Measurements from ENCODE around the gene RNF220.

The RNF220 gene

GRCh38 chr1:44437107-44437716 is 32.2 kb downstream of the RNF220 start:
- H3K36me3 ChIP-seq (ENCODE audit: control insufficient read depth, insufficient read depth, low read length), result no peaks in the 10 kb centered on the region
- no peaks in the 10 kb centered on the region for H3K9me3 ChIP-seq (ENCODE audit: control insufficient read depth, low read length)
- no peak overlapping the region for H3K27ac ChIP-seq (ENCODE audit: low read depth, low read length, severe bottlenecking)
- WGBS, 2 experiments (ENCODE audit: insufficient coverage in 2 of 2), result 39 to 42% methylated on average over 6 to 7 of the region's 8 CpGs
- H3K4me3 ChIP-seq (ENCODE audit: extremely low read depth, insufficient read depth, low read length, poor library complexity, severe bottlenecking), result no peak overlapping the region
- no peaks in the 10 kb centered on the region for H3K4me1 ChIP-seq (ENCODE audit: control insufficient read depth, insufficient read depth, low read length, poor library complexity, severe bottlenecking)

GRCh38 chr1:44442791-44443190 is 37.7 kb downstream of the RNF220 start:
- no peaks in the 10 kb centered on the region for H3K4me1 ChIP-seq (ENCODE audit: control insufficient read depth, insufficient read depth, low read length, poor library complexity, severe bottlenecking)
- no peak overlapping the region for H3K4me3 ChIP-seq (ENCODE audit: extremely low read depth, insufficient read depth, low read length, poor library complexity, severe bottlenecking)
- no peaks in the 10 kb centered on the region for H3K9me3 ChIP-seq (ENCODE audit: control insufficient read depth, low read length)
- WGBS, 2 experiments (ENCODE audit: insufficient coverage in 2 of 2), result 100% methylated on average over 1 of the region's 1 CpG; no CpG with 5 or more reads in 1 of the 2 experiments
- no peak overlapping the region for H3K27ac ChIP-seq (ENCODE audit: low read depth, low read length, severe bottlenecking)
- H3K36me3 ChIP-seq (ENCODE audit: control insufficient read depth, insufficient read depth, low read length), result no peaks in the 10 kb centered on the region

- Histone ChIP-seq H3K4me1 (ENCODE audit: control insufficient read depth, insufficient read depth, low read length, poor library complexity, severe bottlenecking) (no peaks in the 10 kb centered on the region), H3K4me3 (ENCODE audit: extremely low read depth, insufficient read depth, low read length, poor library complexity, severe bottlenecking) (no peak overlapping the region), H3K36me3 (ENCODE audit: control insufficient read depth, insufficient read depth, low read length) (no peaks in the 10 kb centered on the region), H3K27ac (ENCODE audit: low read depth, low read length, severe bottlenecking) (no peak overlapping the region), H3K9me3 (ENCODE audit: control insufficient read depth, low read length) (no peaks in the 10 kb centered on the region)
- WGBS, 2 experiments (ENCODE audit: insufficient coverage in 2 of 2), result 88 to 97% methylated on average over 3 to 4 of the region's 6 CpGs
Measured at GRCh38 chr1:44447051-44447810, 42.2 kb downstream of the RNF220 start.

GRCh38 chr1:44453798-44454349 is 48.8 kb downstream of the RNF220 start:
- H3K36me3 ChIP-seq (ENCODE audit: control insufficient read depth, insufficient read depth, low read length), result no peaks in the 10 kb centered on the region
- no peak overlapping the region for H3K4me3 ChIP-seq (ENCODE audit: extremely low read depth, insufficient read depth, low read length, poor library complexity, severe bottlenecking)
- peaks cover 3% of the 10 kb centered on the region for H3K9me3 ChIP-seq (ENCODE audit: control insufficient read depth, low read length)
- H3K27ac ChIP-seq (ENCODE audit: low read depth, low read length, severe bottlenecking), result no peak overlapping the region
- H3K4me1 ChIP-seq (ENCODE audit: control insufficient read depth, insufficient read depth, low read length, poor library complexity, severe bottlenecking), result no peaks in the 10 kb centered on the region

GRCh38 chr1:44454704-44455103 is 49.6 kb downstream of the RNF220 start:
- H3K4me3 ChIP-seq (ENCODE audit: extremely low read depth, insufficient read depth, low read length, poor library complexity, severe bottlenecking), result no peak overlapping the region
- H3K9me3 ChIP-seq (ENCODE audit: control insufficient read depth, low read length), result peaks cover 3% of the 10 kb centered on the region
- no CpG with 5 or more reads among the region's 3 CpGs for WGBS, 2 experiments (ENCODE audit: insufficient coverage in 2 of 2)
- H3K4me1 ChIP-seq (ENCODE audit: control insufficient read depth, insufficient read depth, low read length, poor library complexity, severe bottlenecking), result no peaks in the 10 kb centered on the region
- no peaks in the 10 kb centered on the region for H3K36me3 ChIP-seq (ENCODE audit: control insufficient read depth, insufficient read depth, low read length)
- H3K27ac ChIP-seq (ENCODE audit: low read depth, low read length, severe bottlenecking), result no peak overlapping the region

GRCh38 chr1:44460107-44460882 is 55.2 kb downstream of the RNF220 start:
- no peaks in the 10 kb centered on the region for H3K36me3 ChIP-seq (ENCODE audit: control insufficient read depth, insufficient read depth, low read length)
- H3K9me3 ChIP-seq (ENCODE audit: control insufficient read depth, low read length), result peaks cover 7% of the 10 kb centered on the region
- no peak overlapping the region for H3K4me3 ChIP-seq (ENCODE audit: extremely low read depth, insufficient read depth, low read length, poor library complexity, severe bottlenecking)
- WGBS, 2 experiments (ENCODE audit: insufficient coverage in 2 of 2), result 94 to 97% methylated on average over 8 to 11 of the region's 12 CpGs
- H3K4me1 ChIP-seq (ENCODE audit: control insufficient read depth, insufficient read depth, low read length, poor library complexity, severe bottlenecking), result peaks cover 4% of the 10 kb centered on the region
- no peak overlapping the region for H3K27ac ChIP-seq (ENCODE audit: low read depth, low read length, severe bottlenecking)

GRCh38 chr1:44464361-44464760 is 59.3 kb downstream of the RNF220 start:
- Histone ChIP-seq H3K4me3 (ENCODE audit: extremely low read depth, insufficient read depth, low read length, poor library complexity, severe bottlenecking) (no peak overlapping the region), H3K36me3 (ENCODE audit: control insufficient read depth, insufficient read depth, low read length) (no peaks in the 10 kb centered on the region), H3K4me1 (ENCODE audit: control insufficient read depth, insufficient read depth, low read length, poor library complexity, severe bottlenecking) (peaks cover 4% of the 10 kb centered on the region), H3K27ac (ENCODE audit: low read depth, low read length, severe bottlenecking) (no peak overlapping the region), H3K9me3 (ENCODE audit: control insufficient read depth, low read length) (peaks cover 7% of the 10 kb centered on the region)
- 85 to 100% methylated on average over 1 to 3 of the region's 3 CpGs for WGBS, 2 experiments (ENCODE audit: insufficient coverage in 2 of 2)

GRCh38 chr1:44467566-44467965 is 62.5 kb downstream of the RNF220 start:
- no peaks in the 10 kb centered on the region for H3K36me3 ChIP-seq (ENCODE audit: control insufficient read depth, insufficient read depth, low read length)
- H3K27ac ChIP-seq (ENCODE audit: low read depth, low read length, severe bottlenecking), result no peak overlapping the region
- H3K4me3 ChIP-seq (ENCODE audit: extremely low read depth, insufficient read depth, low read length, poor library complexity, severe bottlenecking), result no peak overlapping the region
- H3K4me1 ChIP-seq (ENCODE audit: control insufficient read depth, insufficient read depth, low read length, poor library complexity, severe bottlenecking), result peaks cover 4% of the 10 kb centered on the region
- H3K9me3 ChIP-seq (ENCODE audit: control insufficient read depth, low read length), result peaks cover 11% of the 10 kb centered on the region
- WGBS, 2 experiments (ENCODE audit: insufficient coverage in 2 of 2), result 63 to 80% methylated on average over 2 to 4 of the region's 4 CpGs

GRCh38 chr1:44471911-44472453 is 66.9 kb downstream of the RNF220 start:
- peaks cover 5% of the 10 kb centered on the region for H3K9me3 ChIP-seq (ENCODE audit: control insufficient read depth, low read length)
- no peak overlapping the region for H3K27ac ChIP-seq (ENCODE audit: low read depth, low read length, severe bottlenecking)
- H3K4me1 ChIP-seq (ENCODE audit: control insufficient read depth, insufficient read depth, low read length, poor library complexity, severe bottlenecking), result no peaks in the 10 kb centered on the region
- no peaks in the 10 kb centered on the region for H3K36me3 ChIP-seq (ENCODE audit: control insufficient read depth, insufficient read depth, low read length)
- WGBS, 2 experiments (ENCODE audit: insufficient coverage in 2 of 2), result no CpG with 5 or more reads among the region's 2 CpGs
- no peak overlapping the region for H3K4me3 ChIP-seq (ENCODE audit: extremely low read depth, insufficient read depth, low read length, poor library complexity, severe bottlenecking)

- 84 to 89% methylated on average over 11 to 13 of the region's 18 CpGs for WGBS, 2 experiments (ENCODE audit: insufficient coverage in 2 of 2)
- Histone ChIP-seq H3K36me3 (ENCODE audit: control insufficient read depth, insufficient read depth, low read length) (no peaks in the 10 kb centered on the region), H3K4me3 (ENCODE audit: extremely low read depth, insufficient read depth, low read length, poor library complexity, severe bottlenecking) (no peak overlapping the region), H3K9me3 (ENCODE audit: control insufficient read depth, low read length) (peaks cover 5% of the 10 kb centered on the region), H3K27ac (ENCODE audit: low read depth, low read length, severe bottlenecking) (no peak overlapping the region), H3K4me1 (ENCODE audit: control insufficient read depth, insufficient read depth, low read length, poor library complexity, severe bottlenecking) (no peaks in the 10 kb centered on the region)
Measured at GRCh38 chr1:44472620-44473525, 67.8 kb downstream of the RNF220 start.
